Liver (tissue), 9 donors: ENCODE results near the gene TDO2. TPM values are rescaled to one million over a fixed set of nuclear protein-coding genes. Genes with fewer than 3 reads are reported as not detected.

Experiments
- DNase-seq: peaks from one replicate; pipeline ENCODE4 v3.0.0-alpha.2; 2017; ENCODE audit warnings: low spot score
- H3K27ac ChIP-seq, 2 donors: one replicate each; pipeline ENCODE4 v1.7.0; 2013; ENCODE audit warnings: inconsistent platforms in 2 of 2, low read length in 2 of 2, control low read depth in 1 of 2, low read depth in 1 of 2, mild to moderate bottlenecking in 1 of 2
- H3K27me3 ChIP-seq, 4 donors: one replicate each; pipeline versions ENCODE4 v1.6.1 to v1.7.0; 2013; ENCODE audit warnings: low read length in 3 of 4, inconsistent platforms in 1 of 4, mild to moderate bottlenecking in 1 of 4, moderate library complexity in 1 of 4; ENCODE audit not compliant: control insufficient read depth in 4 of 4, insufficient read depth in 4 of 4
- H3K36me3 ChIP-seq, 4 donors: one replicate each; pipeline versions ENCODE4 v1.6.1 to v1.7.0; 2013; ENCODE audit warnings: low read length in 3 of 4, mild to moderate bottlenecking in 3 of 4, low read depth in 1 of 4, moderate library complexity in 1 of 4; ENCODE audit not compliant: control insufficient read depth in 4 of 4, insufficient read depth in 3 of 4
- H3K4me1 ChIP-seq, 4 donors: one replicate each; pipeline versions ENCODE4 v1.6.1 to v1.7.0; 2013; ENCODE audit warnings: low read length in 3 of 4, mild to moderate bottlenecking in 3 of 4, moderate library complexity in 1 of 4; ENCODE audit not compliant: control insufficient read depth in 4 of 4, insufficient read depth in 4 of 4
- H3K4me3 ChIP-seq, 3 donors: one replicate each; pipeline versions ENCODE4 v1.6.1 to v1.7.0; 2013; ENCODE audit warnings: low read length in 3 of 3, control low read depth in 1 of 3, low read depth in 1 of 3, mild to moderate bottlenecking in 1 of 3
- H3K9ac ChIP-seq, 2 donors: one replicate each; pipeline ENCODE4 v1.7.0; 2013; ENCODE audit warnings: low read length in 2 of 2, mild to moderate bottlenecking in 2 of 2, moderate library complexity in 2 of 2, control low read depth in 1 of 2, low read depth in 1 of 2
- H3K9me3 ChIP-seq, 4 donors: one replicate each; pipeline versions ENCODE4 v1.6.1 to v1.7.0; 2013; ENCODE audit warnings: low read length in 3 of 4; ENCODE audit not compliant: control insufficient read depth in 4 of 4
- EGR1 ChIP-seq, 2 donors: IDR thresholded peaks; 2 replicates each; pipeline ENCODE4 v1.6.1; 2016 to 2018; ENCODE audit warnings: antibody characterized with exemption in 2 of 2, low read depth in 2 of 2
- FOXA1 ChIP-seq: IDR thresholded peaks from 2 replicates; pipeline ENCODE4 v1.6.1; 2016; ENCODE audit warnings: antibody characterized with exemption
- FOXA2 ChIP-seq: IDR thresholded peaks from 2 replicates; pipeline ENCODE4 v1.6.1; 2016; ENCODE audit warnings: antibody characterized with exemption
- GABPA ChIP-seq, 2 donors: IDR thresholded peaks in 1 of 2; conservative IDR thresholded peaks in 1 of 2; 2 replicates each; pipeline ENCODE4 v1.6.1; 2016; ENCODE audit warnings: antibody characterized with exemption in 2 of 2, mild to moderate bottlenecking in 1 of 2, moderate library complexity in 1 of 2
- HNF4A ChIP-seq, 2 donors: conservative IDR thresholded peaks; 2 replicates each; pipeline ENCODE4 v1.6.1; 2016; ENCODE audit warnings: antibody characterized with exemption in 2 of 2, mild to moderate bottlenecking in 2 of 2
- HNF4G ChIP-seq: IDR thresholded peaks from 2 replicates; pipeline ENCODE4 v1.6.1; 2016; ENCODE audit warnings: antibody characterized with exemption
- JUND ChIP-seq, 2 donors: IDR thresholded peaks; 2 replicates each; pipeline ENCODE4 v1.6.1; 2016; ENCODE audit warnings: antibody characterized with exemption in 2 of 2
- MAX ChIP-seq: IDR thresholded peaks from 2 replicates; pipeline ENCODE4 v1.6.1; 2016; ENCODE audit warnings: antibody characterized with exemption
- NR2F2 ChIP-seq: IDR thresholded peaks from 2 replicates; pipeline ENCODE4 v1.6.1; 2016; ENCODE audit warnings: antibody characterized with exemption
- RAD21 ChIP-seq, 2 donors: IDR thresholded peaks; 2 replicates each; pipeline ENCODE4 v1.6.1; 2016; ENCODE audit warnings: antibody characterized with exemption in 2 of 2, mild to moderate bottlenecking in 2 of 2
- REST ChIP-seq: IDR thresholded peaks from 2 replicates; pipeline ENCODE4 v1.6.1; 2016; ENCODE audit warnings: antibody characterized with exemption, mild to moderate bottlenecking
- RXRA ChIP-seq, 2 donors: IDR thresholded peaks; 2 replicates each; pipeline ENCODE4 v1.6.1; 2017 to 2018; ENCODE audit warnings: antibody characterized with exemption in 2 of 2, mild to moderate bottlenecking in 1 of 2
- SP1 ChIP-seq: IDR thresholded peaks from 2 replicates; pipeline ENCODE4 v1.6.1; 2018; ENCODE audit warnings: antibody characterized with exemption, mild to moderate bottlenecking
- TAF1 ChIP-seq: conservative IDR thresholded peaks from 2 replicates; pipeline ENCODE4 v1.6.1; 2016; ENCODE audit warnings: antibody characterized with exemption, mild to moderate bottlenecking
- YY1 ChIP-seq: IDR thresholded peaks from 2 replicates; pipeline ENCODE4 v1.6.1; 2016; ENCODE audit warnings: antibody characterized with exemption, mild to moderate bottlenecking
- WGBS: extraction: QIAGEN DNeasy Blood & Tissue Kit; methylation state at CpG from one replicate; pipeline ENCODE4 v1.1.7; 2013; 5-methylcytosine and 5-hydroxymethylcytosine counted together
- polyA plus RNA-seq, 2 donors: library from polyadenylated mRNA; stranded (reverse) in 1 of 2; unstranded in 1 of 2; fragments of 200-250 nt in 1 of 2; fragments of >200 nt in 1 of 2; fragmentation: Nextera tagmentation in 1 of 2; extraction: Ambion mirVana in 1 of 2; gene quantifications; one replicate each; pipeline versions ENCODE4 v1.2.1 to v1.2.3, GENCODE V29; 2013 to 2015
- total RNA-seq, 2 donors: library from RNA; depleted of rRNA; stranded (reverse); fragments of >200 nt; gene quantifications; one replicate each; pipeline ENCODE4 v1.2.3, GENCODE V29; 2014
- TF ChIP-seq, protein P1 (sequence below): fragments of 150-350 bp; IDR thresholded peaks from 2 replicates; pipeline ENCODE4 v1.5.1; 2017; ENCODE audit warnings: improper control_type of control experiment, low read depth, low read length; ENCODE audit not compliant: missing input control
- TF ChIP-seq, protein P2 (sequence below): IDR thresholded peaks from 2 replicates; pipeline ENCODE4 v1.6.1; 2016; ENCODE audit warnings: antibody characterized with exemption
- TF ChIP-seq, protein P3 (sequence below): IDR thresholded peaks from 2 replicates; pipeline ENCODE4 v1.6.1; 2016; ENCODE audit warnings: antibody characterized with exemption
- donor health status: healthy.
- donor health status: healthy.
- donor health status: healthy.
- donor health status: healthy.
- donor health status: healthy.

Gene TDO2
- total and polyA plus RNA-seq, 4 donors = 163 to 1,057 (median 533) TPM

GRCh38 chr4:155885666-155886065, 17.8 kb upstream of the TDO2 start:
- 30% methylated on average over 6 of the region's 6 CpGs for WGBS
- TF ChIP-seq RXRA (IDR thresholded peaks at IDR 0.05) (peak; percentile 39 to 54), REST (no peak), EGR1 (IDR thresholded peaks at IDR 0.05; ENCODE audit: low read depth in 2 of 2) (no peak), NR2F2 (no peak), GABPA (IDR thresholded peaks at IDR 0.05 in 1 of 2, conservative IDR thresholded peaks at IDR 0.05 in 1 of 2) (no peak), TAF1 (peak; percentile 46), MAX (peak; percentile 17), SP1 (peak; percentile 35), FOXA1 (no peak), YY1 (no peak), HNF4A (conservative IDR thresholded peaks at IDR 0.05) (peak; percentile 42 to 66), JUND (IDR thresholded peaks at IDR 0.05) (peak in 1 of 2 donors; percentile 13), HNF4G (no peak), RAD21 (IDR thresholded peaks at IDR 0.05) (no peak), FOXA2 (peak; percentile 27)
- TF ChIP-seq, protein P1, sequence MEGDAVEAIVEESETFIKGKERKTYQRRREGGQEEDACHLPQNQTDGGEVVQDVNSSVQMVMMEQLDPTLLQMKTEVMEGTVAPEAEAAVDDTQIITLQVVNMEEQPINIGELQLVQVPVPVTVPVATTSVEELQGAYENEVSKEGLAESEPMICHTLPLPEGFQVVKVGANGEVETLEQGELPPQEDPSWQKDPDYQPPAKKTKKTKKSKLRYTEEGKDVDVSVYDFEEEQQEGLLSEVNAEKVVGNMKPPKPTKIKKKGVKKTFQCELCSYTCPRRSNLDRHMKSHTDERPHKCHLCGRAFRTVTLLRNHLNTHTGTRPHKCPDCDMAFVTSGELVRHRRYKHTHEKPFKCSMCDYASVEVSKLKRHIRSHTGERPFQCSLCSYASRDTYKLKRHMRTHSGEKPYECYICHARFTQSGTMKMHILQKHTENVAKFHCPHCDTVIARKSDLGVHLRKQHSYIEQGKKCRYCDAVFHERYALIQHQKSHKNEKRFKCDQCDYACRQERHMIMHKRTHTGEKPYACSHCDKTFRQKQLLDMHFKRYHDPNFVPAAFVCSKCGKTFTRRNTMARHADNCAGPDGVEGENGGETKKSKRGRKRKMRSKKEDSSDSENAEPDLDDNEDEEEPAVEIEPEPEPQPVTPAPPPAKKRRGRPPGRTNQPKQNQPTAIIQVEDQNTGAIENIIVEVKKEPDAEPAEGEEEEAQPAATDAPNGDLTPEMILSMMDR = no peak
- TF ChIP-seq, protein P2, sequence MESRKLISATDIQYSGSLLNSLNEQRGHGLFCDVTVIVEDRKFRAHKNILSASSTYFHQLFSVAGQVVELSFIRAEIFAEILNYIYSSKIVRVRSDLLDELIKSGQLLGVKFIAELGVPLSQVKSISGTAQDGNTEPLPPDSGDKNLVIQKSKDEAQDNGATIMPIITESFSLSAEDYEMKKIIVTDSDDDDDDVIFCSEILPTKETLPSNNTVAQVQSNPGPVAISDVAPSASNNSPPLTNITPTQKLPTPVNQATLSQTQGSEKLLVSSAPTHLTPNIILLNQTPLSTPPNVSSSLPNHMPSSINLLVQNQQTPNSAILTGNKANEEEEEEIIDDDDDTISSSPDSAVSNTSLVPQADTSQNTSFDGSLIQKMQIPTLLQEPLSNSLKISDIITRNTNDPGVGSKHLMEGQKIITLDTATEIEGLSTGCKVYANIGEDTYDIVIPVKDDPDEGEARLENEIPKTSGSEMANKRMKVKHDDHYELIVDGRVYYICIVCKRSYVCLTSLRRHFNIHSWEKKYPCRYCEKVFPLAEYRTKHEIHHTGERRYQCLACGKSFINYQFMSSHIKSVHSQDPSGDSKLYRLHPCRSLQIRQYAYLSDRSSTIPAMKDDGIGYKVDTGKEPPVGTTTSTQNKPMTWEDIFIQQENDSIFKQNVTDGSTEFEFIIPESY = no peak
- TF ChIP-seq, protein P3, sequence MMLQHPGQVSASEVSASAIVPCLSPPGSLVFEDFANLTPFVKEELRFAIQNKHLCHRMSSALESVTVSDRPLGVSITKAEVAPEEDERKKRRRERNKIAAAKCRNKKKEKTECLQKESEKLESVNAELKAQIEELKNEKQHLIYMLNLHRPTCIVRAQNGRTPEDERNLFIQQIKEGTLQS = no peak
- Histone ChIP-seq H3K4me3 (no peak overlapping the region), H3K27ac (peak overlapping the region; percentile 33 to 74), H3K9me3 (no peaks in the 10 kb centered on the region), H3K36me3 (no peaks in the 10 kb centered on the region), H3K27me3 (no peaks in the 10 kb centered on the region), H3K4me1 (peaks cover 6 to 55% (median 44%) of the 10 kb centered on the region in 4 donors), H3K9ac (no peak overlapping the region)
- DNase-seq = no peak
